ENCODE results near the gene CSMD2. TPM values are rescaled to one million over a fixed set of nuclear protein-coding genes. Genes with fewer than 3 reads are reported as not detected.

The CSMD2 gene
- total RNA-seq, 3 donors from 2014 or later = 0.12 to 0.41 (median 0.28) TPM

GRCh38 chr1:33821291-33821690 lies 343.7 kb downstream of the CSMD2 start:
- intact Hi-C loops (cut with DNase I, micrococcal nuclease) = no loop called here
- no peaks in the 10 kb centered on the region for H3K4me1 ChIP-seq (ENCODE audit: low read depth)
- DNase-seq (no peak), ATAC-seq (no peak)
- no peaks in the 10 kb centered on the region for H3K9me3 ChIP-seq
- H3K36me3 ChIP-seq (ENCODE audit: low read depth) = no peaks in the 10 kb centered on the region
- no peak overlapping the region for H3K4me3 ChIP-seq
- TF ChIP-seq CTCF (IDR thresholded peaks at IDR 0.05) = no peak

- no peaks in the 10 kb centered on the region for H3K4me1 ChIP-seq (ENCODE audit: low read depth)
- no peak for DNase-seq
- no peaks in the 10 kb centered on the region for H3K9me3 ChIP-seq
- no peaks in the 10 kb centered on the region for H3K36me3 ChIP-seq (ENCODE audit: low read depth)
- intact Hi-C loops (cut with DNase I, micrococcal nuclease) = no loop called here
- TF ChIP-seq CTCF (IDR thresholded peaks at IDR 0.05) = no peak
- H3K4me3 ChIP-seq = no peak overlapping the region
- no peak for ATAC-seq
Observed at GRCh38 chr1:33820804-33821203, 344.2 kb downstream of the CSMD2 start.

GRCh38 chr1:33819913-33820311 lies 345.1 kb downstream of the CSMD2 start:
- no peaks in the 10 kb centered on the region for H3K36me3 ChIP-seq (ENCODE audit: low read depth)
- ATAC-seq = no peak
- intact Hi-C loops (cut with DNase I, micrococcal nuclease) = no loop called here
- no peak for DNase-seq
- no peaks in the 10 kb centered on the region for H3K9me3 ChIP-seq
- no peak overlapping the region for H3K4me3 ChIP-seq
- TF ChIP-seq CTCF (IDR thresholded peaks at IDR 0.05) = no peak
- no peaks in the 10 kb centered on the region for H3K4me1 ChIP-seq (ENCODE audit: low read depth)

- Histone ChIP-seq H3K4me1 (ENCODE audit: low read depth) (no peaks in the 10 kb centered on the region), H3K4me3 (no peak overlapping the region), H3K36me3 (ENCODE audit: low read depth) (no peaks in the 10 kb centered on the region), H3K9me3 (no peaks in the 10 kb centered on the region)
- DNase-seq = no peak
- intact Hi-C loops (cut with DNase I, micrococcal nuclease) = no loop called here
- no peak for ATAC-seq
- TF ChIP-seq CTCF (IDR thresholded peaks at IDR 0.05) = no peak
Observed at GRCh38 chr1:33819290-33819912, 345.6 kb downstream of the CSMD2 start.

- ATAC-seq (peak; percentile 67), DNase-seq (no peak)
- Histone ChIP-seq H3K9me3 (no peaks in the 10 kb centered on the region), H3K4me3 (no peak overlapping the region), H3K36me3 (ENCODE audit: low read depth) (no peaks in the 10 kb centered on the region), H3K4me1 (ENCODE audit: low read depth) (no peaks in the 10 kb centered on the region)
- TF ChIP-seq CTCF (IDR thresholded peaks at IDR 0.05) = no peak
- intact Hi-C loops (cut with DNase I, micrococcal nuclease) = no loop called here
Observed at GRCh38 chr1:33818071-33818470, 347.0 kb downstream of the CSMD2 start.

- Histone ChIP-seq H3K4me3 (no peak overlapping the region), H3K4me1 (ENCODE audit: low read depth) (no peaks in the 10 kb centered on the region), H3K9me3 (no peaks in the 10 kb centered on the region), H3K36me3 (ENCODE audit: low read depth) (no peaks in the 10 kb centered on the region)
- ATAC-seq (no peak), DNase-seq (no peak)
- intact Hi-C loops (cut with DNase I, micrococcal nuclease) = no loop called here
- TF ChIP-seq CTCF (IDR thresholded peaks at IDR 0.05) = no peak
Observed at GRCh38 chr1:33815061-33815460, 350.0 kb downstream of the CSMD2 start.

All from mucosa of descending colon (tissue), 3 donors.